GM23338 (cell line): Measurements from ENCODE around the gene CFAP100.

Source experiments
- EZH2phosphoT487 ChIP-seq: fragments of 200-600 bp; sonication (generic); IDR thresholded peaks from one replicate; pipeline ENCODE4 v1.8.1; 2018; ENCODE audit warnings: antibody characterized with exemption; ENCODE audit not compliant: unreplicated experiment
- JUNB ChIP-seq: IDR thresholded peaks from one replicate; pipeline ENCODE4 v1.6.1; 2016; ENCODE audit warnings: antibody characterized with exemption; ENCODE audit not compliant: unreplicated experiment
- POLR2AphosphoS5 ChIP-seq: IDR thresholded peaks from 2 replicates; pipeline ENCODE4 v1.6.1; 2016; ENCODE audit warnings: antibody characterized with exemption, low read depth

DNA sequence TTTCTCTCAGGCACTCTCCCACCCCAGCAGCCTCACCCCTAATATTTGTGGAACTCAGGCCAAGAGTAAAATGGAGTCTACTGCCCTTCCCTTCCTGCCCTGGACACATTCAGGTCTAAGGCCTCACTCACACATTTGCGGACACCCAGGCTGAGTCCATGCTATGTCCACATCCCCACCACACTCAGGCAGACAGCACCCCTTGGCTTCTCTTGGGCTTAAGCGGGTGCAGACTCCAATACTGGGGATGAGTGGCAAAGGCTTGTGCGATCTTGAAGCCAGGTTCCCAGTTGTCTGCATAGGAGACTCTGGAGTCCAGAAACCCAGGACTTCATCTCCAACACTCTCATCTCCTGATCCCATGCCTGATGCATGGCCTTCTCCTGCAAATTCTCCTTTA is 17.5 kb upstream of the CFAP100 start:
- TF ChIP-seq EZH2phosphoT487: no peak
- TF ChIP-seq JUNB: no peak
- no peak for TF ChIP-seq POLR2AphosphoS5
